Neural cell (in vitro differentiated cells): ENCODE measurements around the gene INSYN2B. TPM values are rescaled to one million over a fixed set of nuclear protein-coding genes. Genes with fewer than 3 reads are reported as not detected.
"Not testable (repeated sequence)": the region's sequence is repeated elsewhere in the genome, so short reads cannot be mapped to it uniquely, and the experiment has no call there.

Experiments used
- H2AFZ ChIP-seq: fragments of 200-600, 300-800 bp; sonication (generic), shearing (Covaris generic); 2 replicates; pipeline ENCODE4 v1.6.0; 2014; ENCODE audit warnings: low read depth, mild to moderate bottlenecking, antibody characterized with exemption, low read length, moderate library complexity
- H3F3A ChIP-seq: fragments of 200-600 bp; shearing (Covaris generic); 2 replicates; pipeline ENCODE4 v1.6.1; 2016; ENCODE audit warnings: mild to moderate bottlenecking, moderate library complexity, mixed read lengths, antibody characterized with exemption, low read length; ENCODE audit not compliant: insufficient read depth, poor library complexity, severe bottlenecking
- H3K27ac ChIP-seq: fragments of 200-600, 300-800 bp; sonication (generic), shearing (Covaris generic); 2 replicates; pipeline ENCODE4 v1.5.1; 2014; ENCODE audit warnings: mild to moderate bottlenecking, low read length, moderate library complexity
- H3K27me3 ChIP-seq: fragments of 300-800, 200-600 bp; sonication (generic), shearing (Covaris generic); 2 replicates; pipeline ENCODE4 v1.6.0; 2014; ENCODE audit warnings: mild to moderate bottlenecking, low read depth, low read length, moderate library complexity; ENCODE audit not compliant: insufficient read depth
- H3K36me3 ChIP-seq: fragments of 300-800, 200-600 bp; sonication (generic), shearing (Covaris generic); 2 replicates; pipeline ENCODE4 v1.5.1; 2014; ENCODE audit warnings: mild to moderate bottlenecking, antibody characterized with exemption, low read length, moderate library complexity; ENCODE audit not compliant: insufficient read depth
- H3K4me2 ChIP-seq: fragments of 300-800, 200-600 bp; sonication (generic), shearing (Covaris generic); 2 replicates; pipeline ENCODE4 v1.6.0; 2014; ENCODE audit warnings: mild to moderate bottlenecking, low read length
- H3K4me3 ChIP-seq: fragments of 300-800, 200-600 bp; sonication (generic), shearing (Covaris generic); 2 replicates; pipeline ENCODE4 v1.5.1; 2014; ENCODE audit warnings: mild to moderate bottlenecking, low read length, moderate library complexity
- H3K79me2 ChIP-seq: fragments of 200-600 bp; shearing (Covaris generic); replicated peaks from 2 replicates; pipeline ENCODE4 v1.6.0; 2014; ENCODE audit warnings: mild to moderate bottlenecking, low read length, moderate library complexity; ENCODE audit not compliant: insufficient read depth
- H3K9ac ChIP-seq: fragments of 300-800, 200-600 bp; sonication (generic), shearing (Covaris generic); 2 replicates; pipeline ENCODE4 v1.6.1; 2016; ENCODE audit warnings: mild to moderate bottlenecking, low read length, mixed read lengths
- H3K9me2 ChIP-seq: fragments of 200-600 bp; shearing (Covaris generic); 2 replicates; pipeline ENCODE4 v1.6.1; 2016; ENCODE audit warnings: mild to moderate bottlenecking, low read length, mixed read lengths; ENCODE audit not compliant: insufficient read depth
- H3K9me3 ChIP-seq: fragments of 200-600, 300-800 bp; sonication (generic), shearing (Covaris generic); 2 replicates; pipeline ENCODE4 v1.6.1; 2016; ENCODE audit warnings: mild to moderate bottlenecking, mixed run types, low read length, moderate library complexity, mixed read lengths
- H4K20me1 ChIP-seq: fragments of 200-600 bp; shearing (Covaris generic); 2 replicates; pipeline ENCODE4 v1.6.1; 2016; ENCODE audit warnings: mild to moderate bottlenecking, mixed run types; ENCODE audit not compliant: insufficient read depth
- EP300 ChIP-seq: fragments of 450-650 bp; conservative IDR thresholded peaks from 2 replicates; pipeline ENCODE4 v1.6.1; 2014; ENCODE audit warnings: antibody characterized with exemption, mild to moderate bottlenecking, moderate library complexity; ENCODE audit not compliant: poor library complexity, severe bottlenecking
- EZH2 ChIP-seq: fragments of 200-600, 300-800 bp; shearing (Covaris generic), sonication (generic); IDR thresholded peaks from 2 replicates; pipeline ENCODE4 v1.6.1; 2014; ENCODE audit warnings: antibody characterized with exemption, low read length, borderline replicate concordance, mild to moderate bottlenecking; ENCODE audit not compliant: insufficient read depth, poor library complexity, severe bottlenecking
- POLR2AphosphoS5 ChIP-seq: IDR thresholded peaks from 2 replicates; pipeline ENCODE4 v1.6.1; 2012
- RAD21 ChIP-seq: fragments of 450-650 bp; conservative IDR thresholded peaks from 2 replicates; pipeline ENCODE4 v1.6.1; 2014; ENCODE audit warnings: antibody characterized with exemption, mild to moderate bottlenecking, moderate library complexity
- REST ChIP-seq: IDR thresholded peaks from 2 replicates; pipeline ENCODE4 v1.6.1; 2012; ENCODE audit warnings: borderline replicate concordance
- TAF1 ChIP-seq: IDR thresholded peaks from 2 replicates; pipeline ENCODE4 v1.6.1; 2012; ENCODE audit warnings: low read depth
- polyA plus RNA-seq: library from polyadenylated mRNA; depleted of rRNA; stranded (reverse); fragments of >200 nt; gene quantifications from 2 replicates; pipeline ENCODE4 v1.2.3, GENCODE V29; 2014

Gene INSYN2B
- polyA plus RNA-seq, 1 donor from 2014 or later, result 0.37 TPM

GRCh38 chr5:169838688-169839087 lies 141.6 kb downstream of the INSYN2B start:
- Histone ChIP-seq H3K9me2 (no peaks in the 10 kb centered on the region), H3K9ac (no peak overlapping the region), H3F3A (no peaks in the 10 kb centered on the region), H3K79me2 (no peaks in the 10 kb centered on the region), H3K27ac (no peak overlapping the region), H3K9me3 (no peaks in the 10 kb centered on the region), H3K36me3 (no peaks in the 10 kb centered on the region), H3K4me3 (no peak overlapping the region), H4K20me1 (no peaks in the 10 kb centered on the region), H3K4me2 (no peak overlapping the region), H3K27me3 (no peaks in the 10 kb centered on the region), H2AFZ (no peak overlapping the region)
- TF ChIP-seq EZH2 (no peak), EP300 (no peak), RAD21 (no peak), TAF1 (no peak)

DNA sequence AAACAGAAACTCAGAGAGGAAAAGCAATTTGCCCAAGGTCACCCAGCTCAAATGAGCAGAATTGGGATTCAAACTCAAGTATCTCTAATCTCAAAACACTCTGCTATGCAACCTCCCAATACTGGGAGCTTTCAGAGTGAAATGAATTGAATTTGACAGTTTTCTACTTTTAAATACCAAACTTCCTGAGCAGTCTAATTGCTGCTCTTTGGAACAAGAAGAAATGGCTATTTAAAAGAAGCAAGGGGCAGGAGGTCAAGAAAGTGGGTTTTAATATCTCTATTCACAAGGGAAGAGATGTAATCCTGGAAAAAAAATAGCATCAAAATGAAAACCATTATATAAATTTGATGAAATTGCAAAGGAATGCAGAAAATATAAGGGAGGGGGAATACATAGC lies 142.6 kb downstream of the INSYN2B start:
- H4K20me1 ChIP-seq, result no peaks in the 10 kb centered on the region
- no peak overlapping the region for H3K9ac ChIP-seq
- H3K27ac ChIP-seq, result no peak overlapping the region
- H3K9me2 ChIP-seq, result no peaks in the 10 kb centered on the region
- no peaks in the 10 kb centered on the region for H3K36me3 ChIP-seq
- H3K4me2 ChIP-seq, result no peak overlapping the region
- no peaks in the 10 kb centered on the region for H3K9me3 ChIP-seq
- no peaks in the 10 kb centered on the region for H3K79me2 ChIP-seq
- TF ChIP-seq POLR2AphosphoS5, result no peak
- no peak overlapping the region for H2AFZ ChIP-seq
- no peaks in the 10 kb centered on the region for H3K27me3 ChIP-seq
- H3F3A ChIP-seq, result no peaks in the 10 kb centered on the region
- H3K4me3 ChIP-seq, result no peak overlapping the region

GRCh38 chr5:169836835-169837536 lies 143.3 kb downstream of the INSYN2B start:
- Histone ChIP-seq H4K20me1 (no peaks in the 10 kb centered on the region), H3K4me3 (no peak overlapping the region), H3K79me2 (no peaks in the 10 kb centered on the region), H2AFZ (no peak overlapping the region), H3F3A (no peaks in the 10 kb centered on the region), H3K9me2 (no peaks in the 10 kb centered on the region), H3K27ac (no peak overlapping the region), H3K27me3 (no peaks in the 10 kb centered on the region), H3K36me3 (no peaks in the 10 kb centered on the region), H3K4me2 (no peak overlapping the region), H3K9me3 (no peaks in the 10 kb centered on the region), H3K9ac (no peak overlapping the region)
- no peak for TF ChIP-seq REST

- not testable (repeated sequence) for H3K9me3 ChIP-seq, H3K9me2 ChIP-seq, H3K79me2 ChIP-seq, H3K27ac ChIP-seq, H2AFZ ChIP-seq, H4K20me1 ChIP-seq, H3F3A ChIP-seq, H3K36me3 ChIP-seq, H3K27me3 ChIP-seq, H3K9ac ChIP-seq, H3K4me3 ChIP-seq, H3K4me2 ChIP-seq
These were observed 145.8 kb downstream of the INSYN2B start for GRCh38 chr5:169834540-169834939.

GRCh38 chr5:169833681-169834292 lies 146.5 kb downstream of the INSYN2B start:
- not testable (repeated sequence) for H3K79me2 ChIP-seq, H3K36me3 ChIP-seq, H3K27ac ChIP-seq, H3K9ac ChIP-seq, H3K27me3 ChIP-seq, H2AFZ ChIP-seq, H3K4me2 ChIP-seq, H3K9me2 ChIP-seq, H3K9me3 ChIP-seq, H3F3A ChIP-seq, H4K20me1 ChIP-seq, H3K4me3 ChIP-seq
